ENCODE measurements around the gene TTF1. TPM values are rescaled to one million over a fixed set of nuclear protein-coding genes. Genes with fewer than 3 reads are reported as not detected.
A peak's percentile ranks its signal among the peaks of the same experiment; 100 is the strongest.

Gene TTF1
- total RNA-seq, 3 donors from 2014 or later = 24.9 to 27.7 (median 26.1) TPM

DNA sequence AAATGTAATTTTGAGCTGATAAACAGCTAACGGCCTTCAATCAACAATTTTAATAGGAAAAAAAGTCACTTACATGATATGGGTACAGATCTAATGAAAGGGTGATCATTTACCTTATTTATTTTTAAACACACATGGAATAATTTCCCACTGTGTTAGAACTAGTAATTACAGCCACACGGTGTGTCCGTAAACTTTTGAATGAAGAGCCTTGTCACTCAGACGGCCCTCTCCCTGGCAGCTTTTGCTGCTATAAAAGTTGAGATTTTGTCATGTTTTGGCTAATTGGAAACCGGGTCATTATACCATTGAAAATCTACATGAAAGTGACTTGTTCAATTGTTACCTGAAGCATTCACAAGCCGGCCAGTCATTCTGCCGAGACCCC lies 19.0 kb upstream of the TTF1 start:
- DNase-seq (no peak), ATAC-seq (no peak)
- Mint-ChIP-seq H3K9me3 (no peaks in the 10 kb centered on the region), H3K4me1 (ENCODE audit: low read depth) (no peaks in the 10 kb centered on the region), H3K27me3 (ENCODE audit: low read depth) (peaks cover 69% of the 10 kb centered on the region), H3K4me3 (no peak overlapping the region), H3K36me3 (ENCODE audit: insufficient read depth) (no peaks in the 10 kb centered on the region)

DNA sequence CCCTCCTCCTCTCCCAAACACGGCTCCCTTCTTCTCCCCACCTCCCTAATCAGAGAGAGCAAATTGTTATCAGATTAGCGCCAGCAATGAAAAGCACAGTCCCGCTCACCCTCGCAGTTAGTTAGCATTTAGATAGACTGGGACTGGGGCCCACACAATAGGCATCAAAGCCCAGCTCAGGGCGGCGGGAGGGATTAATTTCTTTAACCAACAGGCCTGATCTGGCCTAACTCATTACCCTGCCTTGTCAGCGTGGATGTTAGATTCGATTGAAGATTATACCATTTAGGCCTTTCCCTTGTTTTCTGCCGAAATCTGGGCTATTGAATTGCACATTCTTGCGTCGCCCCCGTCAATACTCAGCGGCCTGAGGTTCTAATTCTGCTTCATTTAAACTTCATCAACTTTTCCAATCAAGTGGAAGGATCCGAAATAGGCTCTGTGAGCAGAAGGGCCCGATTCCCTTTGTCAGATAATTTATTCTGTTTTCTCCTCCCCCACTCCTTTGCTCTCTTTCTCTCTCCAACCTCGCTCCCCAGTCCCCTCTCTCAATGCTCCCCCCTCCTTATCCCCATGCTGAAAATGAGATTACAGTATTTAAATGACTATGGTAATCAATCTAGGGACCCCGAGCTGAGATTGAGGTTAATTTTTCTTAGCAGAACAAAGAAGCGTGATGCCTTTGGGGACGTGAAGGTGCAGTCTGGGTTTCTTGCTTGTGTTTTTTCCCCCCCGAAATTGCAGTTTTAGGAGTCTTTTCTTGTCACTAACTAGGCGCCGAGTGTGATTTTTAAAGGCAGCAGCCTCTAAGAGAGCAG lies 18.4 kb upstream of the TTF1 start:
- no peaks in the 10 kb centered on the region for H3K4me1 Mint-ChIP-seq (ENCODE audit: low read depth)
- peaks cover 68% of the 10 kb centered on the region for H3K27me3 Mint-ChIP-seq (ENCODE audit: low read depth)
- ATAC-seq = no peak
- DNase-seq = no peak
- no peaks in the 10 kb centered on the region for H3K9me3 Mint-ChIP-seq
- H3K4me3 Mint-ChIP-seq = no peak overlapping the region
- no peaks in the 10 kb centered on the region for H3K36me3 Mint-ChIP-seq (ENCODE audit: insufficient read depth)

DNA sequence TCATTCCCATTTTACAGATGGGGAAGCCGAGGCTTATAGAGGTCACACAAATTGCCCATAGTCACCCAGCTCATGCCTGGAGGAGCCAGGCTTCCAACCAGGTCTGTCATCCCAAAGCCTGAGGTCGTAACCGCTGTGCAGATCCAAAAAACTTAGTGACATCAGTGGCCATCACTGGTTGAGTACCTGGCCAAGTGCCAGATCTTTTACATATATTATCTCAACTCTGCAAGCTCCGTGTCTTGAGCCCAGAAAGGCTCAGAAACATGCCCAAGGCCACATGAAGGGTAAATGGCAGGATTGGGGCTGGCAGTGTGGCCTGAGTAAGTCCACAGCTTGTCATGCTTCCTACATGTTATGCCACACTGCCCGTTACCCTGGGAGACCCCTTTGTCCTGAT lies 16.9 kb upstream of the TTF1 start:
- H3K36me3 Mint-ChIP-seq (ENCODE audit: insufficient read depth) = no peaks in the 10 kb centered on the region
- no peak for DNase-seq
- no peaks in the 10 kb centered on the region for H3K4me1 Mint-ChIP-seq (ENCODE audit: low read depth)
- ATAC-seq = no peak
- H3K27me3 Mint-ChIP-seq (ENCODE audit: low read depth) = peaks cover 70% of the 10 kb centered on the region
- no peak overlapping the region for H3K4me3 Mint-ChIP-seq
- no peaks in the 10 kb centered on the region for H3K9me3 Mint-ChIP-seq

DNA sequence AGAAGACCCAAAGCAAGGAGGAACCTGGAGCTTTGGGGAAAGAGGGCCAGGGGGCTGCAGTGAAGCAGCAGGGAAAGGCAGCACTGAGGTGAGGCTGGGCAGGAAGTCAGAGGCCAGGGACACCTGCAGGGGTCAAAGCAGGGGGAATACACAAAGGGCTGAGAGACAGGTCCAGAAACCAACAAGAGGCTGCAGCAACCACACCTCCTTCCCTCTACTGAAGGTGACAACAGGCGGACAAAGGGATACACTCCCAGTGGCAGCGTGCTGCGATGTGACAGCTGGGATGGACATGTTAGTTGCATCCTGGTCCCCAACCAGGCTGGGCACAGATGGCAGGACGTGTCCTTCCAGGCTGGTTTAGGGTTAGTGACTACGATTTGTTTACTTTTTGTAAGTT lies 15.9 kb upstream of the TTF1 start:
- Mint-ChIP-seq H3K27me3 (ENCODE audit: low read depth) (peaks cover 75% of the 10 kb centered on the region), H3K36me3 (ENCODE audit: insufficient read depth) (no peaks in the 10 kb centered on the region), H3K4me3 (no peak overlapping the region), H3K9me3 (no peaks in the 10 kb centered on the region), H3K4me1 (ENCODE audit: low read depth) (no peaks in the 10 kb centered on the region)
- ATAC-seq (no peak), DNase-seq (no peak)

DNA sequence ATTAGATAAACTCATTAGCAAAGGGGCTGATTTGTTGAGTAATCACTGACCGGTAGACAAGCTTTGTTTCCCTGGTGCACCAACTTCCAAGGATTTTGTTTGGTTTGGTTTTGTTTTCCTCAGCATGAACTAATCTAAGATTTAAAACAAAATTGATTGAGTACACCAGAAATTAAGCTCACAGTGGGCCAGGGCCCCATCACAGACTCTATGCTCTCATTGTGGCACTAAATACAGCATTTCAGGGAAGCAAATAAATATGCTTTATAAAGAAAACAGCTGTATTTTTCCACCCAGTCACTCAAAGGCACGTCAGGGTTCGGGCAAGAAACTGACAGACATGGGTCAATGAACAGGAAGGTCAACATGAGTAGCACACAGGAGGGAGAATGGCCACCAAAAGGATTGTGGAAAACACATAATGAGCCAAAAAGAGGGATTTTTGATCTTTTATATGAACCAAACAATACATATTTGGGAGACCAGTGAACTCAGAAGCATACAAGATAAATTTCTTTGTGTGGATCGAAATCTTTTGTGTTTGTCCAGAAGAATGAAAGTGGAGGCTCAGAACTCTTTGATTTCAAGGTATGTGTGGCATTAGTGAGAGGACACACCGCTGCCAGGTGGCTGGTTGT lies 12.2 kb upstream of the TTF1 start:
- Mint-ChIP-seq H3K27me3 (ENCODE audit: low read depth) (peaks cover 64% of the 10 kb centered on the region), H3K4me1 (ENCODE audit: low read depth) (no peaks in the 10 kb centered on the region), H3K4me3 (no peak overlapping the region), H3K36me3 (ENCODE audit: insufficient read depth) (no peaks in the 10 kb centered on the region), H3K9me3 (no peaks in the 10 kb centered on the region)
- ATAC-seq (no peak), DNase-seq (no peak)

DNA sequence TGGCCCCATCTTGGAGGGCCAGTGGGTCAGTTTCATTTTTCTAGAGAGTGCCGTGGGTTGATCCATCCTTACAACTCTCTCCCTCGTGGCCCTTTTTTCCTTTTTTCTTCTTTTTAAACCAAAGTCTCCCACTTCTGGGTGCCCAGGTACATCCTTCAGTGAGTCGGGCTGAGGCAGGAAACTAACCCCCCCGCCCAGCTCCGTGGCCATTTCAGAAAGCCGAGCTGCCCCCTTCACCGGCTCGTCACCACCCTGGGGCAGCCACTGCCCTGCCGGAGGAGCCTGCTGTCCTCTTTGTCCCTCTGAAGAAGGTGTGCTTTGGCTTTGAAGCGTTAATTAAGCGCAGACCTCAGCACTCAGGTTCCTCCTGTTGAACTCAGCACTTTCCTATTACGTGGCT lies 8.5 kb upstream of the TTF1 start:
- no peak for DNase-seq
- Mint-ChIP-seq H3K4me1 (ENCODE audit: low read depth) (peaks cover 18% of the 10 kb centered on the region), H3K4me3 (no peak overlapping the region), H3K27me3 (ENCODE audit: low read depth) (peaks cover 71% of the 10 kb centered on the region), H3K36me3 (ENCODE audit: insufficient read depth) (no peaks in the 10 kb centered on the region), H3K9me3 (no peaks in the 10 kb centered on the region)
- ATAC-seq = no peak

DNA sequence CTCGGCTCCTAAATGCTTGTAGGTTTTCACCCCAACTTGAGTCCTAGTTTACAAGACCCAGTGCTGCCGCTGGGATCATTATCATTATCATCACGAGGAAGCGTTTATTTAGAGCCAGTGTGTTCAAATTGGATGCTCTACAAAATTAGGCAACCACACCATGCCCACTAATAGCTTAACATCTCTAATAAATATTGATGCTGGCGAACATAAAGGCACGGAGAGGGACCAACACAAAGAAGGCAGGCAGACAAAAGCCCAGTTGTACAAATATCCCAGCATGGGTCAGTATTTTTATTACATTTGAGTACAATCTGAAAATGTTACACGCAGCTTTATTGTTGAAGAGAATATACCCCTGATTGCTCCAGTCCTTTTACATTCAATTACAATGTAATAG lies 8.1 kb upstream of the TTF1 start:
- ATAC-seq (no peak), DNase-seq (no peak)
- Mint-ChIP-seq H3K9me3 (no peaks in the 10 kb centered on the region), H3K36me3 (ENCODE audit: insufficient read depth) (no peaks in the 10 kb centered on the region), H3K4me1 (ENCODE audit: low read depth) (peaks cover 18% of the 10 kb centered on the region), H3K4me3 (no peak overlapping the region), H3K27me3 (ENCODE audit: low read depth) (peaks cover 67% of the 10 kb centered on the region)

DNA sequence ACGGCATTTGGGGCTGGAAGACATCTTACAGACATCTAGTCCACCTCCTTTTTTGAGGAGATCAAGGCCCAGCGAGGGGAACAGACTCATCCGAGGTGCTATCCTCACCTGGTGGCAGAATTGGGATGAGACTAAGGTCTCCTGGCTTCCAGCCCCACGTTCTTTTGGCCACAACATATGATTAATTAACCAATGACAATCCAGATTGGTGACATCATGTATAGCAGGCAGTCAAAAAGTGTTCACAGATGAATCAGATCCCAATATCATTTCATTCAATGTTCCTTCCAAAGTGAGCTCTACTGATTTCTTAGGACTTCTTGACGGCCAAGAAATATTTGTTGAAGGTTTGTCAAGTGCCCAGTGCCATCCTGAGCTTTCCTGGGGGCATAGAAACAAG lies 7.3 kb upstream of the TTF1 start:
- no peaks in the 10 kb centered on the region for H3K9me3 Mint-ChIP-seq
- ATAC-seq = no peak
- H3K36me3 Mint-ChIP-seq (ENCODE audit: insufficient read depth) = no peaks in the 10 kb centered on the region
- H3K4me3 Mint-ChIP-seq = no peak overlapping the region
- peaks cover 21% of the 10 kb centered on the region for H3K4me1 Mint-ChIP-seq (ENCODE audit: low read depth)
- DNase-seq = no peak
- peaks cover 63% of the 10 kb centered on the region for H3K27me3 Mint-ChIP-seq (ENCODE audit: low read depth)

DNA sequence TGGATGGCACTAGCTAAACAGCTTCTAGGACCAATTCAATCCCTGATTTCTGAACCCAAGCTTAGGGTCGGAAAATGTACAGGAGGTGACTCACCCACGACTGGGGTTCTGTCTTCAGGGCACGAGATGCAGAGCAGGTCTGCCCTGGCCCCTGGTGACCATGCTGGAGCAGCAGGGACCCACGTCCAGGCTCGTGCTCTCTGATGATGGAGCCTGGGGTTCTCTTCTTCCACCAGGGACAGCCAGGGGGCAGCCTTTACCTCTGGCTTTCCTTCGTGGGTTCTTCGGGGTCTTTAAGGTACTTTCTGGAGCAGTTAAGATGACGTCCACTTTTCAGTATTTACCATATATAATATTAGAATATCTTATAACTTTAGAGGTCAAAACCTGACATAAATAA lies 5.4 kb upstream of the TTF1 start:
- Mint-ChIP-seq H3K4me3 (no peak overlapping the region), H3K9me3 (no peaks in the 10 kb centered on the region), H3K27me3 (ENCODE audit: low read depth) (peaks cover 47% of the 10 kb centered on the region), H3K36me3 (ENCODE audit: insufficient read depth) (no peaks in the 10 kb centered on the region), H3K4me1 (ENCODE audit: low read depth) (peaks cover 25% of the 10 kb centered on the region)
- DNase-seq (no peak), ATAC-seq (peak in 1 of 2 donors; percentile 13)

DNA sequence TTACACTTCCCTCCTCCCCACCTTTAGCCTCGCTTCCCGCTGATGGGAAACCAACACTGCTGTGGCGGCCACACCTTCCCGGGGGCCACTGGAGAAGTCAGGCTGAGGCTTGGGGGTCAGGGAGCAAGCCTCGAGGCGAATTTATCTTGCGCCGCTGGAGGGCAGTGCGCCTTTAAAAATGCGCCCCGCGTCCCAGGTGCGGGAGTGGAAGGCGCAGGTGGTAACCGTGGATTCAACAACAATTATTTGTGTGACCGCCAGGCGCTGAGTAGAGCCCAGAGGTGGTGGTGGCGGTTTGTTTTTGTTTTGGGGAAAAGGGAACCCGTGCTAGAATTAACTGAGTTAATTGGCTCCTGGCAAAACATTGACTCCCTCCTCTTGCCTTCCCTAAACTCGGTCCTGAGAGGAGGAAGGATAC lies 4.5 kb upstream of the TTF1 start:
- Mint-ChIP-seq H3K27me3 (ENCODE audit: low read depth) (peaks cover 44% of the 10 kb centered on the region), H3K9me3 (no peaks in the 10 kb centered on the region), H3K4me3 (peak overlapping the region; percentile 73), H3K4me1 (ENCODE audit: low read depth) (peaks cover 31% of the 10 kb centered on the region), H3K36me3 (ENCODE audit: insufficient read depth) (no peaks in the 10 kb centered on the region)
- ATAC-seq = peak; percentile 47 to 64
- DNase-seq = peak; percentile 60

DNA sequence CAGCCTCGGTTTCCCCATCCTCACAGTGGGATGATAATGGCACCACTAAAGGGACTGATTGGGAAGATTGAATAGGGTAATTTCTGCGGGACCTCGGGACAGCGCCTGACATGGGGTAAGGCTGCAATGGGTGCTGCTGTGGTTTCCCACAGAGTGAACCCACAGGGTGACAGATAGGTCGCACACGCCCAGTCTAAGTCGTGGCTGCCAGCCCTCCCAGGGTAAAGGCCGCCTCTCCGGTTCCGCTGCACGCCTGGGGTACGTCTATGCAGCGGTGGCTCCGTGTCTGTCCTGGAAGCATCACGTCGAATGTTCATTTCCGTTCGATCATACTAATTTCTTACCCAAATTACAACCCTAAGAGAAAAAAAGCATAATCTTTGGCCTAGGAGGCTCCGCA lies 4.0 kb upstream of the TTF1 start:
- DNase-seq = peak; percentile 15
- Mint-ChIP-seq H3K9me3 (no peaks in the 10 kb centered on the region), H3K36me3 (ENCODE audit: insufficient read depth) (no peaks in the 10 kb centered on the region), H3K4me3 (peak overlapping the region; percentile 73), H3K27me3 (ENCODE audit: low read depth) (peaks cover 44% of the 10 kb centered on the region), H3K4me1 (ENCODE audit: low read depth) (peaks cover 36% of the 10 kb centered on the region)
- ATAC-seq = peak; percentile 35 to 38

DNA sequence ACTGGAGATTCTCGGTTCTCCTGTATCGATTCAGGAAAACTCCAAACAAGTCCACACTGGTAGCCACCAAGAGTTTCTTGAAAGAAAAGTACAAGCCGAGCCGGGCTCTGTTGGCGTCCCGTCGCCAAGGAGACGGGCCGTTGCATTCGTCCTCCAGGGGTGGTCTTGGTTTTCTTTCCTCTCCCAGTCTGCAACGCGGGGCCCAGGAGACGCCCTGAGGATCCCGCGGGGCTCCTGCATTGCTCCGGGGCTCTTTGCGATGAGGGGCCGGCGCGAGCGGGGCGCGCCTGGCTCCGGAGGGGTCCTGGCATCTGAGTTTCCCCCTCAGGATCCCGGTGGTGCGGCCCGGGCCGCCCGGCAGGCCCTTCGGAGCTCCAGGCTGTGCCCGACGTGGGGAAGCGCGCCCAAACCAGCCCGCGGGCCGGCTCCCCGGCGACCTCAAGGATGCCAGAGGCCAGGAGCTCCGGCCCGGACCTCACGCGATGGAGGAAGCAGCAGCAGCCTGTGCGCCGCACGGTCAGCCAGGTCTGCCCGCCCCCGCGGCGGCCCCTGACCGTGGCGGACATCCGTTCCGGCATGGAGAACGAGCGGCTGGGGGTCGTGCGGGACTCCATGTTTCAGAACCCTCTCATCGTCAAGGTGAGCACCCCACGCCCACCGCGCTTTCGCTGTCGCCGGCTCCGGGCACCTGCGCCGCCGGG lies 3.3 kb upstream of the TTF1 start, which contains the start of gene CFAP77:
TSS of gene CFAP77 (plus strand) at position 384 of the 701 bp plus-strand sequence. CDS start at position 445, 61 bp downstream.
- H3K4me1 Mint-ChIP-seq (ENCODE audit: low read depth) = peaks cover 42% of the 10 kb centered on the region
- no peaks in the 10 kb centered on the region for H3K9me3 Mint-ChIP-seq
- peak; percentile 20 for DNase-seq
- ATAC-seq = peak; percentile 50
- H3K4me3 Mint-ChIP-seq = peak within 1 kb of the TSS; percentile 73
- peaks cover 37% of the 10 kb centered on the region for H3K27me3 Mint-ChIP-seq (ENCODE audit: low read depth)
- peaks cover 3% of the 10 kb centered on the region for H3K36me3 Mint-ChIP-seq (ENCODE audit: insufficient read depth)

DNA sequence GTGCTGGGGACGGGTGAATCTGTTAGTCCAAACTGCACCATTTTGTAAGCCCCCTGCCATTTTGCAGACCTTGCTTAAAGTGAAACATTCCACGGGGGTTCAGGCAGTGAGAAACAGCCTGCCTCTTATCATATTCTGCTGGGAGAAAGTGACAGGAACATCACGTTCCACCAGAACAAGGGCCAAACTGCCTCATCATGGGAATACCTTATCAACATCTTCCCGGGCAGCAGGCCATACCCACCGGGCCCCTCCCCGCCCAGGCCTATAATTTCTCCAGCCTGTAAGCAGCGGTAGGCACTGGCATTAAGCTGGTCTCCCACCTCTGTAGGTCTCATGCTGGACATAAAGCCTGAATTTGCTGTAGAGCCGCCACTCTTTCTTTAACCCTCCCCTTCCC lies 1.9 kb upstream of the TTF1 start:
- no peak for ATAC-seq
- H3K27me3 Mint-ChIP-seq (ENCODE audit: low read depth) = peaks cover 24% of the 10 kb centered on the region
- no peak overlapping the region for H3K4me3 Mint-ChIP-seq
- peaks cover 55% of the 10 kb centered on the region for H3K4me1 Mint-ChIP-seq (ENCODE audit: low read depth)
- no peaks in the 10 kb centered on the region for H3K9me3 Mint-ChIP-seq
- DNase-seq = no peak
- peaks cover 3% of the 10 kb centered on the region for H3K36me3 Mint-ChIP-seq (ENCODE audit: insufficient read depth)

DNA sequence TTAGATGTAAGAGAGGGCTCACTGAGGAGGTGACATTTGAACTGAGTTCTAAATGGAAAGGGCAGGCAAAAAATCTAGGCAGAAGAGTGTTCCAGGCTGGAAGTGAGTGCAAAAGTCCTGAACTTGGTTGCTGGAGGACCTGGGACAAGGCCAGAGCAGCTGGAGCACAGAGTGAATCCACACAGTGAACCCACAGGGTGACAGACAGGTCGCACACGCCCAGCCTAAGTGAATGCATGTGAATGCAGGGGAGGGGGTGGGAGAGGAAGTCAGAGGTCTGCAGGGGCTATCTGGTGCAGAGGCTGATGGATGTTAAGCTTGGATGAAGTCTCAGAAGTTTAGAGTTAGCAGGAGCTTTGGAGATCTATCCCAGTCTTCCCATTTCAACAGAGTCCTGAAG lies 556 bp upstream of the TTF1 start:
- Mint-ChIP-seq H3K4me1 (ENCODE audit: low read depth) (peaks cover 58% of the 10 kb centered on the region), H3K9me3 (no peaks in the 10 kb centered on the region), H3K36me3 (ENCODE audit: insufficient read depth) (peaks cover 10% of the 10 kb centered on the region), H3K27me3 (ENCODE audit: low read depth) (peaks cover 15% of the 10 kb centered on the region), H3K4me3 (peak overlapping the region; percentile 91)
- ATAC-seq (no peak), DNase-seq (no peak)
